GM19238 (cell line): ENCODE measurements around the gene SMOC2.

ENCODE experiments used
- DNase-seq: peaks from one replicate; pipeline ENCODE4 v3.0.0; 2011; ENCODE audit warnings: low spot score; ENCODE audit not compliant: insufficient read length

Gene SMOC2

GRCh38 chr6:168623736-168624135, 182.8 kb downstream of the SMOC2 start:
- no peak for DNase-seq

GRCh38 chr6:168624540-168624939, 183.6 kb downstream of the SMOC2 start:
- DNase-seq: no peak

- no peak for DNase-seq
Observed at GRCh38 chr6:168624948-168625347, 184.0 kb downstream of the SMOC2 start.

- DNase-seq: no peak
Observed at GRCh38 chr6:168625602-168626001, 184.6 kb downstream of the SMOC2 start.

- no peak for DNase-seq
Observed at GRCh38 chr6:168626046-168626602, 185.1 kb downstream of the SMOC2 start.

GRCh38 chr6:168627506-168628175, 186.7 kb downstream of the SMOC2 start:
- no peak for DNase-seq

- no peak for DNase-seq
Observed at GRCh38 chr6:168628176-168628553, 187.2 kb downstream of the SMOC2 start.

- DNase-seq: no peak
Observed at GRCh38 chr6:168628732-168629245, 187.8 kb downstream of the SMOC2 start.

GRCh38 chr6:168631564-168631963, 190.6 kb downstream of the SMOC2 start:
- DNase-seq: no peak

- DNase-seq: no peak
Observed at GRCh38 chr6:168632694-168633093, 191.7 kb downstream of the SMOC2 start.

GRCh38 chr6:168634541-168635328, 193.8 kb downstream of the SMOC2 start:
- no peak for DNase-seq

GRCh38 chr6:168636147-168637004, 195.4 kb downstream of the SMOC2 start:
- no peak for DNase-seq

- DNase-seq: no peak
Observed at GRCh38 chr6:168637834-168638233, 196.8 kb downstream of the SMOC2 start.

- no peak for DNase-seq
Observed at GRCh38 chr6:168638468-168639271, 197.7 kb downstream of the SMOC2 start.

GRCh38 chr6:168640181-168640580, 199.2 kb downstream of the SMOC2 start:
- no peak for DNase-seq

- no peak for DNase-seq
Observed at GRCh38 chr6:168640768-168641167, 199.8 kb downstream of the SMOC2 start.

GRCh38 chr6:168641446-168641845, 200.5 kb downstream of the SMOC2 start:
- DNase-seq: no peak

GRCh38 chr6:168643401-168643800, 202.4 kb downstream of the SMOC2 start:
- DNase-seq: no peak

- DNase-seq: no peak
Observed at GRCh38 chr6:168645326-168645725, 204.3 kb downstream of the SMOC2 start.

GRCh38 chr6:168647271-168647670, 206.3 kb downstream of the SMOC2 start:
- no peak for DNase-seq
